K562 (cell line): Measurements from ENCODE around the gene DCAF8. TPM values are rescaled to one million over a fixed set of nuclear protein-coding genes. Genes with fewer than 3 reads are reported as not detected.
A peak's percentile ranks its signal among the peaks of the same experiment; 100 is the strongest.

ENCODE experiments used
- ATAC-seq: fragments of 200-7000 bp; cut with Tn5 transposase; 3 replicates; pipeline ENCODE4 v1.9.1; 2020; ENCODE audit warnings: moderate library complexity
- BruUV-seq: library from RNA; stranded (reverse); fragments of 400-500 nt; replicated peaks from 2 replicates; lab custom pipeline; 2021; lab: Mats Ljungman, UMichigan
- CTCF ChIA-PET: fragments of 300-600 bp; formaldehyde crosslinking; extraction: SDS; loops from one replicate; lab custom pipeline; 2021; ENCODE audit warnings: low intra/inter-chr PET ratio; lab: Yijun Ruan, JAX
- POLR2A ChIA-PET: fragments of 300-600, 350-650 bp; sonication (Branson Sonifier 250); formaldehyde crosslinking; extraction: SDS; loops from one replicate; lab custom pipeline; 2021; ENCODE audit warnings: antibody characterized with exemption, inconsistent platforms; lab: Yijun Ruan, JAX
- DNase-seq, 4 experiments: peaks; one replicate each; pipeline versions ENCODE4 v3.0.0 to v3.0.0-alpha.2; 2011 to 2018; ENCODE audit warnings: low spot score in 3 of 4, mixed read lengths in 3 of 4; ENCODE audit errors: extremely low read depth in 1 of 4
- FAIRE-seq: peaks from 2 replicates; lab custom pipeline; 2011; peaks lifted over from hg19 to GRCh38; lab: Jason Lieb, UNC
- H2AFZ ChIP-seq: 2 replicates; pipeline ENCODE4 v1.6.0; 2011; ENCODE audit warnings: low read depth, low read length, control low read depth, inconsistent platforms
- H3K27ac ChIP-seq: fragments of 200-600 bp; 3 replicates; pipeline ENCODE4 v1.8.0; 2011; ENCODE audit warnings: low read depth, mild to moderate bottlenecking, control low read depth, inconsistent platforms, low read length, moderate library complexity, mixed read lengths; ENCODE audit errors: extremely low read depth
- H3K27me3 ChIP-seq, 2 experiments: fragments of 300-600 bp in 1 of 2; 2 replicates in 1 of 2; 3 replicates in 1 of 2; pipeline versions ENCODE4 v1.6.0 to v1.8.0; 2011; ENCODE audit warnings: inconsistent platforms in 2 of 2, low read length in 2 of 2, mild to moderate bottlenecking in 1 of 2, mixed read lengths in 1 of 2, moderate library complexity in 1 of 2; ENCODE audit not compliant: control insufficient read depth in 2 of 2, insufficient read depth in 2 of 2
- H3K36me3 ChIP-seq: fragments of 300-600 bp; 3 replicates; pipeline ENCODE4 v1.8.0; 2011; ENCODE audit warnings: mild to moderate bottlenecking, low read length, inconsistent platforms; ENCODE audit not compliant: control insufficient read depth, insufficient read depth
- H3K4me1 ChIP-seq, 2 experiments: fragments of 200-600 bp in 1 of 2; replicated peaks in 1 of 2; 2 replicates in 1 of 2; 3 replicates in 1 of 2; pipeline versions ENCODE4 v1.5.1 to v1.8.0; 2011; ENCODE audit warnings: inconsistent platforms in 2 of 2, low read length in 2 of 2, mild to moderate bottlenecking in 1 of 2, mixed read lengths in 1 of 2, moderate library complexity in 1 of 2; ENCODE audit not compliant: control insufficient read depth in 2 of 2, insufficient read depth in 2 of 2
- H3K4me2 ChIP-seq: 2 replicates; pipeline ENCODE4 v1.6.1; 2011; ENCODE audit warnings: low read length, control low read depth, inconsistent platforms, mixed read lengths; ENCODE audit not compliant: insufficient read depth
- H3K4me3 ChIP-seq: fragments of 200-600 bp; sonication (generic), shearing (Covaris generic); 2 replicates; pipeline ENCODE4 v1.5.1; 2016; ENCODE audit warnings: control low read depth, inconsistent platforms
- H3K79me2 ChIP-seq: fragments of 200-600 bp; 3 replicates; pipeline ENCODE4 v1.8.0; 2011; ENCODE audit warnings: low read length, inconsistent platforms; ENCODE audit not compliant: control insufficient read depth, insufficient read depth
- H3K9ac ChIP-seq, 2 experiments: 2 replicates each; pipeline versions ENCODE4 v1.6.0 to v1.6.1; 2011; ENCODE audit warnings: low read depth in 2 of 2, low read length in 2 of 2, control low read depth in 1 of 2, inconsistent platforms in 1 of 2, mild to moderate bottlenecking in 1 of 2, mixed read lengths in 1 of 2; ENCODE audit not compliant: insufficient read depth in 1 of 2
- H3K9me1 ChIP-seq: one replicate; pipeline ENCODE4 v1.6.0; 2011; ENCODE audit warnings: inconsistent platforms, mild to moderate bottlenecking, low read length, moderate library complexity; ENCODE audit not compliant: control insufficient read depth, insufficient read depth
- H3K9me3 ChIP-seq: replicated peaks from 2 replicates; pipeline ENCODE4 v1.5.1; 2011; ENCODE audit warnings: low read depth, low read length, inconsistent platforms; ENCODE audit not compliant: control insufficient read depth, insufficient read depth
- H4K20me1 ChIP-seq: replicated peaks from 2 replicates; pipeline ENCODE4 v1.6.1; 2011; ENCODE audit warnings: low read length, inconsistent platforms, mixed read lengths; ENCODE audit not compliant: control insufficient read depth, insufficient read depth
- ARID3B ChIP-seq: fragments of 250-450 bp; sonication (Bioruptor Pico); IDR thresholded peaks from 2 replicates; pipeline ENCODE4 v1.4.0; 2020; ENCODE audit warnings: borderline replicate concordance
- CEBPB ChIP-seq: fragments of 450-650 bp; IDR thresholded peaks from 2 replicates; pipeline ENCODE4 v1.6.1; 2016; ENCODE audit warnings: missing genetic modification characterization, missing compliant biosample characterization
- EZH2 ChIP-seq: IDR thresholded peaks from 2 replicates; pipeline ENCODE4 v1.6.1; 2012; ENCODE audit warnings: low read depth, mild to moderate bottlenecking, inconsistent platforms, low read length, borderline replicate concordance
- GTF2E2 ChIP-seq: fragments of 200-800 bp; sonication (Bioruptor generic); IDR thresholded peaks from 2 replicates; pipeline ENCODE4 v1.6.1; 2016; ENCODE audit warnings: missing genetic modification characterization, missing compliant biosample characterization
- PYGO2 ChIP-seq: fragments of 450-650 bp; IDR thresholded peaks from 2 replicates; pipeline ENCODE4 v1.6.1; 2016; ENCODE audit warnings: mild to moderate bottlenecking, missing genetic modification characterization, moderate library complexity, missing compliant biosample characterization
- WGBS: fragments of 100-300 bp; shearing (Covaris generic); methylation state at CpG from one replicate; pipeline ENCODE4 v1.1.6; 2016; ENCODE audit warnings: low coverage, mixed read lengths; ENCODE audit not compliant: insufficient coverage; ENCODE audit errors: missing lambda C conversion rate; 5-methylcytosine and 5-hydroxymethylcytosine counted together
- in situ Hi-C: fragments of 300-500 bp; cut with MboI; formaldehyde crosslinking; loops from 4 replicates; pipeline ENCODE4 v1.15.0; 2018; ENCODE audit warnings: inconsistent platforms, mixed read lengths
- intact Hi-C: fragments of 100-400 bp; cut with micrococcal nuclease; formaldehyde crosslinking; loops from 2 replicates; pipeline ENCODE4 v1.14.2; 2022
- polyA plus RNA-seq, 8 experiments: library from polyadenylated mRNA; depleted of rRNA in 4 of 8; stranded (reverse) in 5 of 8; unstranded in 3 of 8; fragments of >200 nt; fragmentation: Nextera tagmentation in 2 of 8; fragmentation: Illumina TruSeq in 1 of 8; extraction: Ambion mirVana in 2 of 8; extraction: Trizol in 1 of 8; gene quantifications; 2 replicates each; pipeline versions ENCODE4 v1.2.1 to v1.2.3, GENCODE V29; 2011 to 2014; ENCODE audit warnings: inconsistent platforms in 1 of 8, missing spikeins in 1 of 8
- total RNA-seq, 7 experiments: library from RNA; depleted of rRNA in 6 of 7; stranded (reverse); fragments of >200 nt in 6 of 7; fragmentation: Illumina TruSeq in 2 of 7; extraction: Trizol in 2 of 7; gene quantifications; 2 replicates each; pipeline versions ENCODE4 v1.2.1 to v1.2.3, GENCODE V29; 2011 to 2021; ENCODE audit warnings: low replicate concordance in 1 of 7

Gene DCAF8
- total and polyA plus RNA-seq, 9 of the 15 experiments (the other 6 are each of a cell fraction or from before 2014, with no cell fraction given) = 11.6 to 149 (median 81.3) TPM

GRCh38 chr1:160207771-160208556 lies 54.4 kb downstream of the DCAF8 start:
- no peak for FAIRE-seq
- H4K20me1 ChIP-seq = peaks cover 3% of the 10 kb centered on the region; the same call in 1 of the 2 replicates
- TF ChIP-seq CEBPB (tag) (no peak), EZH2 (no peak), ARID3B (CRISPR knock-in tag) (no peak), PYGO2 (no peak), GTF2E2 (tag) (no peak)
- TF ChIP-seq, all 486 proteins: peak for 0
- POLR2A ChIA-PET = interaction anchor here (0.8 to 3.4 kb wide), 9 partner anchors 9 to 204 kb away, joined by 3 to 41 read pairs (median 4); no protein-coding TSS in a partner anchor
- Histone ChIP-seq H3K4me2 (no peak overlapping the region), H3K9me3 (no peaks in the 10 kb centered on the region), H3K27ac (no peak overlapping the region; the same call in 2 of the 3 replicates), H3K79me2 (peaks cover 16% of the 10 kb centered on the region), H3K27me3 (no peaks in the 10 kb centered on the region), H3K36me3 (peaks cover 58% of the 10 kb centered on the region; the same call in 2 of the 3 replicates), H3K4me3 (no peak overlapping the region), H2AFZ (no peak overlapping the region), H3K9ac (peak overlapping the region in 1 of 2 experiments; percentile 6; a peak in 1 of 4 replicates), H3K9me1 (no peaks in the 10 kb centered on the region), H3K4me1 (peaks cover 25 to 30% of the 10 kb centered on the region in 2 experiments)
- CTCF ChIA-PET = no interaction called here
- no TSS peak for BruUV-seq
- intact Hi-C loops = no loop called here
- ATAC-seq = no peak
- 62% methylated on average over 7 of the region's 9 CpGs for WGBS
- in situ Hi-C loops = no loop called here
- DNase-seq = no peak
